Naive thymus-derived CD8-positive, alpha-beta T cell (primary cell): ENCODE data around the gene CAPS. TPM values are rescaled to one million over a fixed set of nuclear protein-coding genes. Genes with fewer than 3 reads are reported as not detected.

Experiments
- ATAC-seq, 2 donors: fragments of 150-1000 bp; cut with Tn5 transposase in 1 of 2; sonication (Bioruptor Pico), chemical (Tn5 transposase) in 1 of 2; 1 replicate in 1 of 2; 2 replicates in 1 of 2; pipeline ENCODE4 v1.10.0; 2021; ENCODE audit warnings: mild to moderate bottlenecking in 2 of 2, moderate library complexity in 2 of 2
- POLR2A ChIA-PET: fragments of 350-600 bp; sonication (Branson Sonifier 250); formaldehyde crosslinking; loops from one replicate; lab custom pipeline; 2021; ENCODE audit warnings: antibody characterized with exemption; lab: Charles Lee
- DNase-seq, 10 donors: peaks; one replicate each; pipeline versions ENCODE4 v3.0.0 to v3.0.0-alpha.2; 2020 to 2022
- H3K27ac Mint-ChIP-seq, 10 donors: one replicate each; pipeline ENCODE4 v1.8.0; 2020 to 2022; ENCODE audit warnings: mild to moderate bottlenecking in 10 of 10, mixed read lengths in 10 of 10, moderate library complexity in 4 of 10, inconsistent platforms in 1 of 10
- H3K27me3 Mint-ChIP-seq, 5 donors: one replicate each; pipeline ENCODE4 v1.8.0; 2021 to 2022; ENCODE audit warnings: mixed read lengths in 5 of 5
- H3K36me3 Mint-ChIP-seq, 3 donors: one replicate each; pipeline ENCODE4 v1.8.0; 2020 to 2022; ENCODE audit warnings: mixed read lengths in 3 of 3, mild to moderate bottlenecking in 2 of 3, inconsistent platforms in 1 of 3
- H3K4me1 Mint-ChIP-seq, 4 donors: one replicate each; pipeline ENCODE4 v1.8.0; 2021 to 2022; ENCODE audit warnings: mixed read lengths in 4 of 4
- H3K4me3 Mint-ChIP-seq, 10 donors: one replicate each; pipeline ENCODE4 v1.8.0; 2020 to 2022; ENCODE audit warnings: mild to moderate bottlenecking in 10 of 10, mixed read lengths in 10 of 10, moderate library complexity in 6 of 10, inconsistent platforms in 1 of 10
- H3K9me3 Mint-ChIP-seq, 9 donors: one replicate each; pipeline ENCODE4 v1.8.0; 2020 to 2022; ENCODE audit warnings: mixed read lengths in 9 of 9, mild to moderate bottlenecking in 3 of 9, inconsistent platforms in 1 of 9, moderate library complexity in 1 of 9
- polyA plus RNA-seq, 3 donors: library from polyadenylated mRNA; unstranded; fragments of 300-500 nt; fragmentation: Illumina TruSeq; gene quantifications; one replicate each; pipeline ENCODE4 v1.2.3, GENCODE V29; 2021
- total RNA-seq, 8 experiments: library from RNA in 2 of 8; stranded (reverse) in 2 of 8; gene quantifications; one replicate each; pipeline ENCODE4 v1.2.3 and lab custom pipeline; 2021 to 2026

The CAPS gene
- total and polyA plus RNA-seq, 5 experiments from 2014 or later, result 1.3 to 58.3 (median 2.8) TPM

GRCh38 chr19:5932609-5933262 lies 18.7 kb downstream of the CAPS start:
- ATAC-seq, result no peak
- Mint-ChIP-seq H3K27me3 (no peaks in the 10 kb centered on the region), H3K27ac (peak overlapping the region in 1 of 10 donors; percentile 80), H3K36me3 (peaks cover 0 to 77% (median 5%) of the 10 kb centered on the region in 3 donors), H3K4me3 (no peak overlapping the region), H3K9me3 (no peaks in the 10 kb centered on the region), H3K4me1 (peaks cover 3 to 17% (median 6%) of the 10 kb centered on the region in 4 donors)
- POLR2A ChIA-PET, result no interaction called here
- no peak for DNase-seq

- POLR2A ChIA-PET, result interaction anchor here (0.7 kb wide), 1 partner anchor 29 kb away, joined by 3 read pairs; no protein-coding TSS in a partner anchor
- Mint-ChIP-seq H3K27ac (peak overlapping the region in 1 of 10 donors; percentile 55), H3K27me3 (no peaks in the 10 kb centered on the region), H3K4me3 (no peak overlapping the region), H3K4me1 (peaks cover 3 to 18% (median 5%) of the 10 kb centered on the region in 4 donors), H3K36me3 (peaks cover 0 to 73% (median 2%) of the 10 kb centered on the region in 3 donors), H3K9me3 (no peaks in the 10 kb centered on the region)
- DNase-seq, result no peak
- no peak for ATAC-seq
Measured at GRCh38 chr19:5933391-5934068, 19.5 kb downstream of the CAPS start.

- Mint-ChIP-seq H3K27me3 (no peaks in the 10 kb centered on the region), H3K27ac (peak overlapping the region in 3 of 10 donors; percentile 22 to 67 (median 35)), H3K36me3 (peaks cover 0 to 73% (median 2%) of the 10 kb centered on the region in 3 donors), H3K4me3 (no peak overlapping the region), H3K4me1 (peaks cover 3 to 18% (median 5%) of the 10 kb centered on the region in 4 donors), H3K9me3 (no peaks in the 10 kb centered on the region)
- no peak for DNase-seq
- ATAC-seq, result no peak
- POLR2A ChIA-PET, result interaction anchor here (0.7 kb wide), 1 partner anchor 28 kb away, joined by 3 read pairs; no protein-coding TSS in a partner anchor
Measured at GRCh38 chr19:5934069-5934401, 20.0 kb downstream of the CAPS start.

GRCh38 chr19:5934774-5935472 lies 20.9 kb downstream of the CAPS start:
- Mint-ChIP-seq H3K36me3 (peaks cover 0 to 74% (median 8%) of the 10 kb centered on the region in 3 donors), H3K27ac (peak overlapping the region in 3 of 10 donors; percentile 19 to 66 (median 33))
- POLR2A ChIA-PET, result no interaction called here

GRCh38 chr19:5935473-5936291 lies 21.6 kb downstream of the CAPS start:
- no peaks in the 10 kb centered on the region for H3K9me3 Mint-ChIP-seq
- peaks cover 3 to 19% (median 5%) of the 10 kb centered on the region in 4 donors for H3K4me1 Mint-ChIP-seq
- no peaks in the 10 kb centered on the region for H3K27me3 Mint-ChIP-seq
- POLR2A ChIA-PET, result no interaction called here
- DNase-seq (no peak), ATAC-seq (no peak)
- peak overlapping the region in 2 of 10 donors; percentile 18 to 66 for H3K27ac Mint-ChIP-seq
- H3K36me3 Mint-ChIP-seq, result peaks cover 0 to 73% (median 8%) of the 10 kb centered on the region in 3 donors
- no peak overlapping the region for H3K4me3 Mint-ChIP-seq

More at GRCh38 chr19:5934774-5935472, 20.9 kb downstream of the CAPS start:
- H3K9me3 Mint-ChIP-seq, result no peaks in the 10 kb centered on the region
- H3K4me1 Mint-ChIP-seq, result peaks cover 3 to 21% (median 5%) of the 10 kb centered on the region in 4 donors
- ATAC-seq (no peak), DNase-seq (no peak)
- no peak overlapping the region for H3K4me3 Mint-ChIP-seq
- H3K27me3 Mint-ChIP-seq, result no peaks in the 10 kb centered on the region

GRCh38 chr19:5936292-5936592 lies 22.2 kb downstream of the CAPS start:
- H3K9me3 Mint-ChIP-seq, result no peaks in the 10 kb centered on the region
- H3K27ac Mint-ChIP-seq, result peak overlapping the region in 2 of 10 donors; percentile 48 to 66
- no peak for ATAC-seq
- no peaks in the 10 kb centered on the region for H3K27me3 Mint-ChIP-seq
- POLR2A ChIA-PET, result interaction anchor here (1.7 kb wide), 1 partner anchor 8 kb away, joined by 3 read pairs; no protein-coding TSS in a partner anchor
- peaks cover 0 to 73% (median 8%) of the 10 kb centered on the region in 3 donors for H3K36me3 Mint-ChIP-seq
- H3K4me1 Mint-ChIP-seq, result peaks cover 3 to 19% (median 5%) of the 10 kb centered on the region in 4 donors
- H3K4me3 Mint-ChIP-seq, result no peak overlapping the region
- no peak for DNase-seq

GRCh38 chr19:5937550-5937949 lies 23.5 kb downstream of the CAPS start:
- ATAC-seq, result no peak
- H3K4me1 Mint-ChIP-seq, result peaks cover 4 to 25% (median 7%) of the 10 kb centered on the region in 4 donors

GRCh38 chr19:5940260-5941208 lies 26.5 kb downstream of the CAPS start:
- peaks cover 0 to 62% (median 8%) of the 10 kb centered on the region in 3 donors for H3K36me3 Mint-ChIP-seq
- no peak overlapping the region for H3K4me3 Mint-ChIP-seq
- H3K27me3 Mint-ChIP-seq, result no peaks in the 10 kb centered on the region
- POLR2A ChIA-PET, result interaction anchor here (1.1 kb wide), 1 partner anchor 9 kb away, joined by 3 read pairs; no protein-coding TSS in a partner anchor
- peaks cover 13 to 46% (median 22%) of the 10 kb centered on the region in 4 donors for H3K4me1 Mint-ChIP-seq
- no peak for DNase-seq
- H3K9me3 Mint-ChIP-seq, result no peaks in the 10 kb centered on the region
- no peak overlapping the region for H3K27ac Mint-ChIP-seq
- no peak for ATAC-seq

More at GRCh38 chr19:5937550-5937949, 23.5 kb downstream of the CAPS start:
- peak overlapping the region in 5 of 10 donors; percentile 13 to 83 (median 40) for H3K27ac Mint-ChIP-seq
- H3K9me3 Mint-ChIP-seq, result no peaks in the 10 kb centered on the region
- peaks cover 0 to 68% (median 8%) of the 10 kb centered on the region in 3 donors for H3K36me3 Mint-ChIP-seq
- no peaks in the 10 kb centered on the region for H3K27me3 Mint-ChIP-seq
- H3K4me3 Mint-ChIP-seq, result no peak overlapping the region
- POLR2A ChIA-PET, result interaction anchor here (0.7 to 1.7 kb wide), 3 partner anchors 9 to 32 kb away, joined by 3 to 4 read pairs (median 3); no protein-coding TSS in a partner anchor
- no peak for DNase-seq

- no peaks in the 10 kb centered on the region for H3K27me3 Mint-ChIP-seq
- peaks cover 0 to 58% (median 8%) of the 10 kb centered on the region in 3 donors for H3K36me3 Mint-ChIP-seq
- H3K4me1 Mint-ChIP-seq, result peaks cover 20 to 52% (median 32%) of the 10 kb centered on the region in 4 donors
- H3K9me3 Mint-ChIP-seq, result no peaks in the 10 kb centered on the region
- no peak for DNase-seq
- no peak overlapping the region for H3K4me3 Mint-ChIP-seq
- H3K27ac Mint-ChIP-seq, result peak overlapping the region in 2 of 10 donors; percentile 8 to 11
- POLR2A ChIA-PET, result no interaction called here
- no peak for ATAC-seq
Measured at GRCh38 chr19:5941673-5942072, 27.6 kb downstream of the CAPS start.

GRCh38 chr19:5943045-5943444 lies 29.0 kb downstream of the CAPS start:
- POLR2A ChIA-PET, result interaction anchor here (0.7 to 1.6 kb wide), 4 partner anchors 11 to 459 kb away, joined by 4 to 8 read pairs (median 6); partner anchors contain the start of gene NDUFA11
- no peak for DNase-seq
- no peak for ATAC-seq
- Mint-ChIP-seq H3K4me3 (no peak overlapping the region), H3K27ac (peak overlapping the region in 3 of 10 donors; percentile 24 to 50 (median 36)), H3K27me3 (no peaks in the 10 kb centered on the region), H3K9me3 (no peaks in the 10 kb centered on the region), H3K36me3 (peaks cover 0 to 47% (median 6%) of the 10 kb centered on the region in 3 donors), H3K4me1 (peaks cover 25 to 59% (median 41%) of the 10 kb centered on the region in 4 donors)

GRCh38 chr19:5943623-5944022 lies 29.6 kb downstream of the CAPS start:
- H3K27me3 Mint-ChIP-seq, result no peaks in the 10 kb centered on the region
- POLR2A ChIA-PET, result interaction anchor here (1.5 to 1.6 kb wide), 2 partner anchors 10 to 32 kb away, joined by 4 to 8 read pairs; no protein-coding TSS in a partner anchor
- no peak overlapping the region for H3K27ac Mint-ChIP-seq
- H3K9me3 Mint-ChIP-seq, result no peaks in the 10 kb centered on the region
- no peak for ATAC-seq
- H3K4me3 Mint-ChIP-seq, result no peak overlapping the region
- no peak for DNase-seq
- H3K4me1 Mint-ChIP-seq, result peaks cover 28 to 62% (median 47%) of the 10 kb centered on the region in 4 donors
- H3K36me3 Mint-ChIP-seq, result peaks cover 0 to 43% (median 6%) of the 10 kb centered on the region in 3 donors
